CD4-positive, alpha-beta T cell treated with Interleukin-17A for 1 hour (primary cell): ENCODE results near the gene OLIG3.

ENCODE experiments used
- DNase-seq: peaks from one replicate; pipeline ENCODE4 v3.0.0-alpha.2; 2020

Gene OLIG3

DNA sequence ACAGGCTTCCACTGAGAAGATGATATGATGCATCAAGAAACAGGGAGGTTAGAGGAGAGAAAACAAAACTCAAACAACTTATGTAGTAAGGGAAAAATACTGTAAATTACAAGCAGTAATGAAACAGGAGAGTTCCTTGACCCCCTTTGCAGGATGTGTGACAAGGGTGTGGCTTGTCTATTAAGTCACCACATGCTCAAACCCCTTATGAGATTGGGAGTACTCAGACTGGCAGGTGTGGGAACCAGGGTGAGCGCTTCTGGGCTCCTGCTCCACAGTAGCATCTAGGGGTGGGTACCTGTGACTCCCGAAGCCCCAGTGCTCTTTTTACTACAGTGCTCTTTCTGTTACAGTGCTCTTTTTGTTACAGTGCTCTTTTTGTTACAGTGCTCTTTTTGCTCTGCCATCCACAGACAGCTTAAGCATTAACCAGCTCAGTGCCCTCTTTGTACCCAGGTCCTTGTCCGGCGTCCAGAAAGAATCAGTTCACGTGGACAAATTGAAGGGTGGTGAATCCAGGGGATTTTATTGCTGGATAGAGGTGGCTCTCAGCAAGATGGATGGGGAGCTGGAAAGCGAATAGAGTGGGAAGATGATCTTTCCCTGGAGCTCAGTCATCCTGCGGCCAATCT, 28.7 kb downstream of the OLIG3 start:
- DNase-seq = no peak

DNA sequence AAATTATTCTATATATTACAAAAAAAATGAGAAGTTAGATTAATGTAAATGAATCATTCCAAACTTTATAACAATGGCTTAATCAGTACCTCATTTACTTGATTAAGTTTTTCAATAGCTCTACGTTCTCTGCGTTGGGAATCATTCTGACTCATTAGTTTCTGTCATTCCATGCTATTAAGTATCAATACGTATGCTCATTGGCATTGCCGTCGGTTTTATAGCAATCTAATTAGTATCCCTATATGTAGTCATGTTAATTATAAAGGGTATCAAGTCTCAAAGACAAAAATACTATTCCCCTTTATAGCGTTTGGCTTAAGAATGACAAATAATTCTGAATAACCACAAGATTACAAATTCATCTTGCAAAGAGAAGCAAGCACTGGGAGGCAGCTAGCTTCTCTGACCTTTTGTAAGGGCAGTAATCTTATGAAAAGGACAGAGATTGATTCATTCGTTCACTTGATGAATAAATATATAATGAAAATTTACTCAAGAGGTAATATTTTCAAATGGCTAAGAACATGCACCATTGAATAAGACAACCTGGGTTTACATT, 41.8 kb downstream of the OLIG3 start:
- no peak for DNase-seq

DNA sequence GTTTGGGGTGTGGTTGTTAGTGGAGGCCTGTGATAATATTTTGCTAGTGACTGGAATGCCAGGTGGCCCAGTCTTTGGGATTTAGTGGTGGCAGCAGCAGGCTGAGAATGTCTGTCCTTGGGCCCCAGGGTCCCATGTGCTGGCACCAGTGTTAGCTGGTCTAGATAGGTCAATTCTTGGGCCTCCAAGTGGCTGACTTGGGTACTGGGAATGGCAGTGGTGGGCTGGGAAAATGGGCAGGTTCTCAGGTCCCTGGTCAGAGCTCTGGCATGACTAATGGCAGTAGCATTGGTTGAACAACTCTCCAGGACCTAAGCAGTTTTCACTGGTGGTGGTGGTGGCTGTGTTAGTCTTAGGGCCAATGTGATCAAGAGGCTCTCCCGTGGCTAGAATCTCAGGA, 50.3 kb downstream of the OLIG3 start:
- no peak for DNase-seq
